DOHH2 (cell line): ENCODE data around the gene KLHL34.

Source experiments
- H3F3A ChIP-seq: fragments of 200-600 bp; sonication (generic), shearing (Covaris generic); 2 replicates; pipeline ENCODE4 v1.6.0; 2016; ENCODE audit warnings: antibody characterized with exemption, mild to moderate bottlenecking; ENCODE audit not compliant: control insufficient read depth, insufficient read depth
- H3K27ac ChIP-seq: fragments of 200-600 bp; sonication (generic); 2 replicates; pipeline ENCODE4 v1.5.1; 2014; ENCODE audit warnings: low read depth, mild to moderate bottlenecking, low read length, moderate library complexity
- H3K27me3 ChIP-seq: fragments of 200-600 bp; sonication (generic); 2 replicates; pipeline ENCODE4 v1.6.1; 2014; ENCODE audit warnings: mild to moderate bottlenecking, low read length, mixed read lengths; ENCODE audit not compliant: control insufficient read depth
- H3K36me3 ChIP-seq: fragments of 200-600 bp; sonication (generic); 2 replicates; pipeline ENCODE4 v1.6.1; 2014; ENCODE audit warnings: mild to moderate bottlenecking, low read length, moderate library complexity, mixed read lengths; ENCODE audit not compliant: control insufficient read depth
- H3K4me1 ChIP-seq: fragments of 200-600 bp; sonication (generic); 2 replicates; pipeline ENCODE4 v1.6.1; 2014; ENCODE audit warnings: mild to moderate bottlenecking, low read length, mixed read lengths; ENCODE audit not compliant: control insufficient read depth
- H3K4me2 ChIP-seq: fragments of 200-600 bp; sonication (generic); 2 replicates; pipeline ENCODE4 v1.6.0; 2014; ENCODE audit warnings: mild to moderate bottlenecking, low read length, moderate library complexity
- H3K4me3 ChIP-seq: fragments of 200-600 bp; sonication (generic); 2 replicates; pipeline ENCODE4 v1.5.1; 2014; ENCODE audit warnings: mild to moderate bottlenecking, low read length, mixed read lengths
- H3K79me2 ChIP-seq: fragments of 200-600 bp; sonication (generic); 2 replicates; pipeline ENCODE4 v1.6.1; 2014; ENCODE audit warnings: mild to moderate bottlenecking, low read length, mixed read lengths; ENCODE audit not compliant: control insufficient read depth
- H3K9me2 ChIP-seq: fragments of 200-600 bp; sonication (generic); replicated peaks from 2 replicates; pipeline ENCODE4 v1.6.1; 2014; ENCODE audit warnings: mild to moderate bottlenecking, low read length, mixed read lengths; ENCODE audit not compliant: control insufficient read depth
- H3K9me3 ChIP-seq: fragments of 200-600 bp; sonication (generic); 2 replicates; pipeline ENCODE4 v1.6.1; 2014; ENCODE audit warnings: antibody characterized with exemption, low read length, mixed read lengths; ENCODE audit not compliant: control insufficient read depth, insufficient read depth
- H4K20me1 ChIP-seq: fragments of 200-600 bp; sonication (generic); 2 replicates; pipeline ENCODE4 v1.6.0; 2014; ENCODE audit warnings: low read depth, mild to moderate bottlenecking, antibody characterized with exemption, low read length, moderate library complexity; ENCODE audit not compliant: control insufficient read depth, insufficient read depth
- CTCF ChIP-seq: fragments of 200-600 bp; sonication (generic); IDR thresholded peaks from one replicate; pipeline ENCODE4 v1.5.1; 2014; ENCODE audit warnings: antibody characterized with exemption, mild to moderate bottlenecking, low read depth, low read length; ENCODE audit not compliant: poor library complexity, severe bottlenecking
- EZH2phosphoT487 ChIP-seq: fragments of 200-600 bp; sonication (generic); IDR thresholded peaks from 2 replicates; pipeline ENCODE4 v1.6.1; 2017; ENCODE audit warnings: borderline replicate concordance, mild to moderate bottlenecking, antibody characterized with exemption, low read length, moderate library complexity, mixed read lengths

KLHL34 gene

GRCh38 chrX:21691512-21692018, 33.4 kb upstream of the KLHL34 start:
- no peaks in the 10 kb centered on the region for H3K36me3 ChIP-seq
- no peak for TF ChIP-seq CTCF
- no peak for TF ChIP-seq EZH2phosphoT487
- no peak overlapping the region for H3K4me3 ChIP-seq
- no peak overlapping the region for H3K4me2 ChIP-seq
- H4K20me1 ChIP-seq: no peaks in the 10 kb centered on the region
- H3K27ac ChIP-seq: no peak overlapping the region
- no peaks in the 10 kb centered on the region for H3K79me2 ChIP-seq
- H3K27me3 ChIP-seq: no peaks in the 10 kb centered on the region
- no peaks in the 10 kb centered on the region for H3K4me1 ChIP-seq
- no peaks in the 10 kb centered on the region for H3K9me3 ChIP-seq
- H3K9me2 ChIP-seq: no peaks in the 10 kb centered on the region
- H3F3A ChIP-seq: no peaks in the 10 kb centered on the region

DNA sequence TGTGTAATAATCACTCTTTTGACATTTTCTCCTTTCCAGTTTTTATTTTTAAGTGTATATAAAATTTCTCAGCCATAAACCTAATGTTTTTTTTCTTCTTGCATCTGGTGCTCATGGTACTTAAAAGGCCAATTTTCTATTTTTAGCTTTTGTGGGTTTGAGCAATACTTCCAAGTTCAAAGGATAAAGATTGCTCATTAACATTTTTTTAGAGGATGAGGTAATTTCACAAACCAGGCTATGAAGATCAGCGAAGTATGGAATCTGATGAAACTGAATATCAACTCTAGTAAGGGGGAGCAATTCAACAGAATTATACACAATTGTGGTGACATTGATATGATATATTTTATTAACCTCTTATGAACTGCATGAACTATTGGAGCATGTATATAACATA, 25.8 kb upstream of the KLHL34 start:
- Histone ChIP-seq H3K27ac (no peak overlapping the region), H3K4me3 (no peak overlapping the region), H3K27me3 (no peaks in the 10 kb centered on the region), H3K4me1 (no peaks in the 10 kb centered on the region), H3K79me2 (no peaks in the 10 kb centered on the region), H3K4me2 (no peak overlapping the region), H3K9me3 (no peaks in the 10 kb centered on the region), H3F3A (no peaks in the 10 kb centered on the region), H3K36me3 (no peaks in the 10 kb centered on the region), H4K20me1 (no peaks in the 10 kb centered on the region), H3K9me2 (no peaks in the 10 kb centered on the region)
- TF ChIP-seq EZH2phosphoT487: no peak
- TF ChIP-seq CTCF: no peak

GRCh38 chrX:21678048-21678612, 20.0 kb upstream of the KLHL34 start:
- no peak overlapping the region for H3K4me3 ChIP-seq
- no peak overlapping the region for H3K27ac ChIP-seq
- no peaks in the 10 kb centered on the region for H3F3A ChIP-seq
- H3K4me1 ChIP-seq: no peaks in the 10 kb centered on the region
- no peaks in the 10 kb centered on the region for H3K9me3 ChIP-seq
- no peaks in the 10 kb centered on the region for H3K79me2 ChIP-seq
- no peaks in the 10 kb centered on the region for H3K36me3 ChIP-seq
- no peak overlapping the region for H3K4me2 ChIP-seq
- no peaks in the 10 kb centered on the region for H4K20me1 ChIP-seq
- H3K27me3 ChIP-seq: no peaks in the 10 kb centered on the region
- no peaks in the 10 kb centered on the region for H3K9me2 ChIP-seq
- TF ChIP-seq CTCF (no peak), EZH2phosphoT487 (no peak)
